Activated CD4-positive, alpha-beta memory T cell treated with anti-CD3 and anti-CD28 coated beads, Interleukin-2, amount 10 ng/mL, durations not matched to agents 7 days and 5 days (primary cell): ENCODE data around the gene COX6A1. TPM values are rescaled to one million over a fixed set of nuclear protein-coding genes. Genes with fewer than 3 reads are reported as not detected.
A peak's percentile ranks its signal among the peaks of the same experiment; 100 is the strongest.
"Not testable (repeated sequence)": the region's sequence is repeated elsewhere in the genome, so short reads cannot be mapped to it uniquely, and the experiment has no call there.

Source experiments
- CTCF ChIA-PET: fragments of 350-600 bp; sonication (Branson Sonifier 250); formaldehyde crosslinking; loops from one replicate; lab custom pipeline; 2021; ENCODE audit warnings: antibody characterized with exemption, inconsistent platforms; lab: Charles Lee
- POLR2A ChIA-PET: fragments of 350-600 bp; sonication (Branson Sonifier 250); formaldehyde crosslinking; loops from one replicate; lab custom pipeline; 2021; ENCODE audit warnings: antibody characterized with exemption; lab: Charles Lee
- DNase-seq: peaks from one replicate; pipeline ENCODE4 v3.0.0-alpha.2; 2020
- H3K27ac Mint-ChIP-seq: one replicate; pipeline ENCODE4 v1.8.0; 2021; ENCODE audit warnings: mild to moderate bottlenecking, mixed read lengths
- H3K27me3 Mint-ChIP-seq: one replicate; pipeline ENCODE4 v1.8.0; 2021; ENCODE audit warnings: mixed read lengths
- H3K36me3 Mint-ChIP-seq: one replicate; pipeline ENCODE4 v1.8.0; 2021; ENCODE audit warnings: low read depth, mixed read lengths
- H3K4me1 Mint-ChIP-seq: one replicate; pipeline ENCODE4 v1.8.0; 2021; ENCODE audit warnings: mixed read lengths
- H3K4me3 Mint-ChIP-seq: one replicate; pipeline ENCODE4 v1.8.0; 2021; ENCODE audit warnings: mild to moderate bottlenecking, mixed read lengths
- H3K9me3 Mint-ChIP-seq: one replicate; pipeline ENCODE4 v1.8.0; 2021; ENCODE audit warnings: mixed read lengths
- total RNA-seq, 2 experiments: library from RNA; stranded (reverse); gene quantifications; one replicate each; pipeline ENCODE4 v1.2.3, GENCODE V29; 2021

The COX6A1 gene
- total RNA-seq, 2 experiments from 2014 or later, result 318 to 323 TPM

DNA sequence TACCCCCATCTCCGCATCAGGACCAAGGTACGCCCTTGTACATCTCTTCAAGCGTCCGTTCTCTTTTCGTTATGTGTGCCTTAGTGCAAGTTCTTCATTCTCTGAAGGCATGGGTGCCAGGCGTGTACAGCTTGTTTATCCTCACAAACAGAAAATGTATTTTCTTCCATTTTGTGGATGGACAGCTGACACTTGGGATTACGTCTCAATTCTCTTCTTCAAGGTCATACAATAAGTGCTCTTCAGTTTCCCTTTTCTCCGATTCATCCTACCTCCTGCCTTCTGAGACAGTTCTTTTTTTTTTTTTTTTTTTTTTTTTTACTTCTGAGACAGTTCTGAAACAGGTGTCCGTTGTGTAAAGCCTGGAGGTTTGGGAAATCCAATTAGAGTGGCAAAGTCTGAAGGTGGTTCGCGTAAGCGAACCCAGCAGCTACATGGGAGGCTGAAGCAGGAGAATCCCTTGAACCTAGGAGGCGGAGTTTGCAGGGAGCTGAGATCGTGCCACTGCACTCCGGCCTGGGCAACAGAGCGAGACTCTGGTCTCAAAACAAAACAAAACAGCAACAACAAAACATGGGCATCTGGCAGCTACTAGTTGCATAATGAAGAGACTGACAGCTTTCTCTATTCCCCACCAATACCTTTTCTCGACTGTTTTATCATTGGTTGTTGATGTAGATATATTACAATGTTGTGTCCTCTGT is 734 bp downstream of the COX6A1 start:
- ChIA-PET POLR2A (interaction anchor here (0.8 to 2.3 kb wide), 7 partner anchors 8 to 147 kb away, joined by 3 to 17 read pairs (median 8); partner anchors contain the start of genes COQ5, DYNLL1, GATC and RNU4-1), CTCF (interaction anchor here (0.6 to 3.3 kb wide), 20 partner anchors 9 to 360 kb away, joined by 3 to 21 read pairs (median 4); partner anchors contain the start of genes PLA2G1B, RNU4-1, SIRT4 and SRSF9)

DNA sequence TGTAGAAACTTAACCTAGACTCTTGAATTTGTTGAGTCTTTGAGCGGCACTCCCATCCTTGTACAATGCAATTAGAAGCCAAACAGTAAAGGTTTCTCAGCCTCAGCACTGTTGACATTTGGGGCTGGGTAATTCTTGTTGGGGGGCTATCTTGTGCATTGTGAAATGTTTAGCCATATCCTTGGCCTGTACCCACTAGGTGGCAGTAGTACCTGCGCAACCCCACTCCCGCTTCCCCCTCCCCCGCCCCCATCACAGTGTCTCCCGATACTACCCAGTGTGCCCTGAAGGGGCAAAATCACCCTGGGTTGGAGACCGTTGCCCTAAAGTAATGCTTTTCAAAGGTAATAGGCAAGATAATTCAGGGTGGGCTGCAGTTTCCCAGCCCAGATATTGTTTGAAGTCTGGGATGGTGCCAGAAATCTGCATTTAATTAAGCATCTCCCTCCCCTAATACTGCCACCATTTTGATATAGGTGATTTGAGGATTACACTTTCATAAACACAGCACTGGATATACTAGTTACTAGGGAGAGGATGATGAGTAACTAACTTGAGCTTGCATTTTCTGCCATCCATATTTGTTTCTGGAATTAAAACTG is 1.8 kb downstream of the COX6A1 start:
- H3K9me3 Mint-ChIP-seq, result no peaks in the 10 kb centered on the region
- ChIA-PET CTCF (interaction anchor here (0.6 to 1.5 kb wide), 9 partner anchors 10 to 236 kb away, joined by 3 to 9 read pairs (median 6); partner anchors contain the start of genes DYNLL1, POP5 and SRSF9), POLR2A (interaction anchor here (1.2 to 2.3 kb wide), 3 partner anchors 29 to 30 kb away, joined by 4 to 17 read pairs (median 5); partner anchors contain the start of gene SRSF9)
- H3K27me3 Mint-ChIP-seq, result no peaks in the 10 kb centered on the region
- peak overlapping the region; percentile 35 for H3K27ac Mint-ChIP-seq
- peaks cover 30% of the 10 kb centered on the region for H3K36me3 Mint-ChIP-seq
- H3K4me1 Mint-ChIP-seq, result peaks cover 41% of the 10 kb centered on the region
- H3K4me3 Mint-ChIP-seq, result peak overlapping the region; percentile 8
- DNase-seq, result peak; percentile 79

More for the DNA sequence above, 734 bp downstream of the COX6A1 start:
- H3K27ac Mint-ChIP-seq, result peak overlapping the region; percentile 95
- peaks cover 30% of the 10 kb centered on the region for H3K4me1 Mint-ChIP-seq
- H3K36me3 Mint-ChIP-seq, result peaks cover 21% of the 10 kb centered on the region
- H3K27me3 Mint-ChIP-seq, result peaks cover 2% of the 10 kb centered on the region
- peak overlapping the region; percentile 91 for H3K4me3 Mint-ChIP-seq
- DNase-seq, result no peak
- no peaks in the 10 kb centered on the region for H3K9me3 Mint-ChIP-seq

DNA sequence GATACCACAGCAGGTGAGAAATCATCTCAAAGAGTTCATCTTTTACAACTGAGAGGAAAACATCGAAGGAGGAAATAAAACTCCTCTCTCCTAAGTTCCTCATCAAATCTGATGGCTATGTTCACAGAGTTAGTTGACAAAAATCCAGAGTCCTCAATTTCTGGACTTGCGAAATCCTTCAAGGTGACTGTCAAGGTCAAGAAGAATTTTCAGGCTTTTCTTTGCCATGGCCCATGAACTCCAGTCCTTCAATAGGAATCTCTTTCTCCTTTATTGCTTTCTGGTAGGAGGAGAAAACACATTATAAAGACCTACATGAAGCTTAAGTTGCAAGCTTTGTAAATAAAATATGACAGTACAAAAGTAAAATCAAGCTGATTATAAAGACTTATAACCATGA is 6.8 kb downstream of the COX6A1 start:
- DNase-seq, result no peak
- ChIA-PET POLR2A (interaction anchor here (0.7 to 1.3 kb wide), 2 partner anchors 51 to 136 kb away, joined by 3 to 4 read pairs; partner anchors contain the start of gene DYNLL1), CTCF (interaction anchor here (1.7 kb wide), 1 partner anchor 15 kb away, joined by 4 read pairs; no protein-coding TSS in a partner anchor)
- peak overlapping the region; percentile 87 for H3K4me3 Mint-ChIP-seq
- peak overlapping the region; percentile 85 for H3K27ac Mint-ChIP-seq
- peaks cover 51% of the 10 kb centered on the region for H3K36me3 Mint-ChIP-seq
- H3K9me3 Mint-ChIP-seq, result no peaks in the 10 kb centered on the region
- no peaks in the 10 kb centered on the region for H3K27me3 Mint-ChIP-seq
- peaks cover 52% of the 10 kb centered on the region for H3K4me1 Mint-ChIP-seq

DNA sequence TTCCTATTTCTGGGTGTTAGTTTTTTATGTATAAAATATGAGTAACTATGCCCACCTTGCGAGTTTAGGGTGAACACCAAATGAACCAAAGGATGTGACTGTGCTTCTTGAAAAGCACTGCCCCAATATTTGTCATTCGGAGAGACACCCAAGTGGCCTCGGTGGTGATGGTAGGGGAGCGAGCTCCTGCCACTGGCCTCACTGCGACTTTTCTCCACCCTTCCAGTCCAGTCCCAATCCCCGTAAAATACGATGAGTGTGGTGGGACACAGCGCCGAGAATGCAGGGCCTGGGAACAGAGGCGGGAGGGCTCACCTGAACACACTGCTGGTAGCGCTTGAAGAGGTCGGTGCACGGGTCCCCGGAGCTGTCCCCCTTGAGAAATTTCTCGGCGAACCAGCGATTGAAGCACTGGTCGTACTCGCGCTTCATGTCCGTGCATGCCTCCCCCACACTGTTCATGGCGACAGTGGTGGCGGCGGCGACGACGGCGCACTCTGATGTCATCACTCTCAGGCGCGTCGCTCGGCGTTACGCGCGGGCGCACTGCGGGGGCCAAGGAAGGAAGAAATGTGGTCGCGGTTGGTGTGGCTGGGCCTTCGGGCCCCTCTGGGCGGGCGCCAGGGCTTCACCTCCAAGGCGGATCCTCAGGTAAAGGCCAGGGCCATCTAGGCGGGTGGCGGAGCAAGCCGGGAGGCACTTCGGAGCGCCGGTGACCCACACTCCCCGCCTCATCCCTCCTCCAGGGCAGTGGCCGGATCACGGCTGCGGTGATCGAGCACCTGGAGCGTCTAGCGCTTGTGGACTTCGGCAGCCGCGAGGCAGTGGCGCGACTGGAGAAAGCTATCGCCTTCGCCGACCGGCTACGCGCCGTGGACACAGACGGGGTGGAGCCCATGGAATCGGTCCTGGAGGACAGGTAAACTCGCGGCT is 8.3 kb downstream of the COX6A1 start, which contains the start of the genes GATC and TRIAP1:
TSS of gene GATC (plus strand) at position 534 of the 933 bp plus-strand sequence. CDS start at position 571, 37 bp downstream.
TSS of gene TRIAP1 (minus strand) at position 474 of the 933 bp plus-strand sequence. CDS start at position 462, 12 bp downstream.
- Mint-ChIP-seq H3K4me3 (peak within 1 kb of the TSS; percentile 87), H3K27me3 (no peaks in the 10 kb centered on the region), H3K9me3 (no peaks in the 10 kb centered on the region), H3K36me3 (peaks cover 43% of the 10 kb centered on the region), H3K27ac (peak within 1 kb of the TSS; percentile 85), H3K4me1 (peaks cover 44% of the 10 kb centered on the region)
- ChIA-PET POLR2A (interaction anchor here (1.2 to 3.4 kb wide), 6 partner anchors 8 to 155 kb away, joined by 3 to 19 read pairs (median 6); partner anchors contain the start of genes COX6A1, RNU4-2 and SRSF9), CTCF (interaction anchor here (1.1 kb wide), 1 partner anchor 91 kb away, joined by 3 read pairs; no protein-coding TSS in a partner anchor)
- DNase-seq, result peak; percentile 90

DNA sequence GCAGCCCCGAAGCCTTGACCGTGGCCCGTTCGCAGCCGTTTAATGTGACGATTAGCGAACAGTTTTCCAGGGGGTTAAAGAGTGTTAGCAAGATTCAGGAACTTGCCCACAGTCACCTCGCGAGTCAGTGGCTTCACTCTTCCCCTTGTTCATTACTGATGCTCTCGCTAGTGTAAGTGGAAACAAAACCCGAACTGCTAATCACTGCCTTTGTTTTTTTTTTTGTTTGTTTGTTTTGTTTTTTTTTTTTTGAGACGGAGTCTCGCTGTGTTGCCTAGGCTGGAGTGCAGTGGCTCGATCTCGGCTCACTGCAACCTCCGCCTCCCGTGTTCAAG is 8.9 kb downstream of the COX6A1 start:
- Mint-ChIP-seq H3K4me3 (peak overlapping the region; percentile 87), H3K36me3 (peaks cover 38% of the 10 kb centered on the region), H3K27ac (peak overlapping the region; percentile 85), H3K4me1 (peaks cover 42% of the 10 kb centered on the region)
- not testable (repeated sequence) for H3K9me3 Mint-ChIP-seq, H3K27me3 Mint-ChIP-seq, DNase-seq
- POLR2A ChIA-PET, result interaction anchor here (1.9 to 3.4 kb wide), 3 partner anchors 9 to 156 kb away, joined by 5 to 19 read pairs (median 12); partner anchors contain the start of genes COX6A1, RNU4-2 and SRSF9
- CTCF ChIA-PET, result interaction anchor here (0.7 to 1.6 kb wide), 4 partner anchors 20 to 132 kb away, joined by 3 to 7 read pairs (median 4); partner anchors contain the start of gene SRSF9

DNA sequence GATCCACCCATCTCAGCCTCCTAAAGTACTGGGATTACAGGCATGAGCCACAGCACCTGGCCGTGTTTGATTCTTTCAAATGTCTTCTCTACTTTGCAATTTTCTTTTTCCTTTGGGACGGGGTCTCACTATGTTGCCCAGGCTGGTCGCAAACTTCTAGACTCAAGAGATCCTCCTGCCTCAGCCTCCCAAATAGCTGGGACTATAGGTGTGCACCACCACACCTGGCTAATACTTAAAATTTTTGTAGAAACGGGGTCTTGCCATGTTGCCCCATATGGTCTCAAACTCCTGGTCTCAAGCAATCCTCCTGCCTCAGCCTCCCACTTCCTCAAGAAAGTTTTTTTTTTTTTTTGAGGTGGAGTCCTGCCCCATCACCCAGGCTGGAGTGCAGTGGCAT is 10.1 kb downstream of the COX6A1 start:
- H3K4me1 Mint-ChIP-seq, result peaks cover 42% of the 10 kb centered on the region
- peak overlapping the region; percentile 85 for H3K27ac Mint-ChIP-seq
- no peaks in the 10 kb centered on the region for H3K27me3 Mint-ChIP-seq
- H3K9me3 Mint-ChIP-seq, result no peaks in the 10 kb centered on the region
- no peak for DNase-seq
- ChIA-PET CTCF (interaction anchor here (0.6 to 3.4 kb wide), 6 partner anchors 10 to 80 kb away, joined by 4 to 9 read pairs (median 6); partner anchors contain the start of genes COX6A1 and SRSF9), POLR2A (interaction anchor here (0.6 to 3.4 kb wide), 5 partner anchors 8 to 157 kb away, joined by 3 to 19 read pairs (median 5); partner anchors contain the start of genes COX6A1, RNU4-2 and SRSF9)
- H3K4me3 Mint-ChIP-seq, result peak overlapping the region; percentile 87
- peaks cover 37% of the 10 kb centered on the region for H3K36me3 Mint-ChIP-seq

DNA sequence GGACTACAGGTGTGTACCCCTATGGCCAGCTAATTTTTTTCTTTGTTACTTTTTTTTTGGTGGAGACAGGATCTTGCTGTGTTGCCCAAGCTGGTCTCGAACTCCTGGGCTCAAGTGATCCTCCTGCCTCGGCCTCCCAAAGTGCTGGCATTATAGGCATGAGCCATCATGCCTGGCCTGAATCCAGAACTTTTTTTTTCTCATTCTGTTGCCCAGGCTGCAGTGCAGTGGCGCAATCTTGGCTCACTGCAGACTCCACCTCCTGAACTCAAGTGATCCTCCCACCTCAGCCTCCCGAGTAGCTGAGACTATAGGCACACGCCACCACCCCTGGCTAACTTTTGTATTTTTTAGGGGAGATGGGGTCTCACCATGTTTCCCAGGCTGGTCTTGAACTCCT is 14.6 kb downstream of the COX6A1 start:
- H3K9me3 Mint-ChIP-seq, H3K27ac Mint-ChIP-seq, H3K4me3 Mint-ChIP-seq, DNase-seq, H3K27me3 Mint-ChIP-seq: not testable (repeated sequence)
- ChIA-PET POLR2A (interaction anchor here (0.9 to 3.3 kb wide), 2 partner anchors 15 to 77 kb away, joined by 3 to 8 read pairs; partner anchors contain the start of genes COQ5 and COX6A1), CTCF (interaction anchor here (0.9 to 4.1 kb wide), 7 partner anchors 12 to 129 kb away, joined by 3 to 21 read pairs (median 6); partner anchors contain the start of genes POP5 and SRSF9)
- H3K4me1 Mint-ChIP-seq, result peaks cover 18% of the 10 kb centered on the region
- peaks cover 41% of the 10 kb centered on the region for H3K36me3 Mint-ChIP-seq

DNA sequence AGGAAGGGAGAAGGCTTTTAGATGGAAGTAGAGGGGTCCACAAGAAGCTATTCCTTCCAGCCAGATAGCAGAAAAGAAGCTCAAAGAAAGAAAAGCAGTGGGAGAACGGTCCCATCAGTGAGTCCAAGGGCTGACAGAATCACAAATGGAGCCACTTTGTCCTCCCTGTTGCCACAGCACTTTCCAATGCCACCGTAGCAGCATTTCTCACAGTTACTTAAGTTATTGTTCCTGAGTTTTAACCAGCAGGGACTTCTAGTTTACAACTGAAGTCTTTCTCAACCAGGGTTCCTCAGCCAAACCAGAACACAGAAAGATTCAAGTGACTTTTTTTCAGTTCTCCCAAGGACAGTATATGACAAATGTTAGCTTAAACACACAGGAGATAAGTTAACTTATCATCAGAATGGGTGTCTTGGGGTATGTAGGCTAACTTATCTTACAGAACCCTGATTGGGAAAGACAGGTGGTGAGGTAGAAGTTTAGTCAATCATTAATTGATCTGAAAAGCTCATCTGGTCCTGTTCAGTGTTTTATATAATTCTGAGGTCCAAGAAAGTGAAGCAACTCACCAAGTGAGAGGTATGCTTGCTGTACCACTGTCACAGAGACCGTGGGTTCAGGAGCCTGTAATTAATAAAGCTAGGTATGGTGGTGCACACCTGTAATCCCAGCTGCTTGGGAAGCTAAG is 15.3 kb downstream of the COX6A1 start:
- peaks cover 34% of the 10 kb centered on the region for H3K36me3 Mint-ChIP-seq
- H3K27me3 Mint-ChIP-seq, result no peaks in the 10 kb centered on the region
- H3K27ac Mint-ChIP-seq, result no peak overlapping the region
- H3K4me1 Mint-ChIP-seq, result peaks cover 11% of the 10 kb centered on the region
- H3K4me3 Mint-ChIP-seq, result no peak overlapping the region
- no peaks in the 10 kb centered on the region for H3K9me3 Mint-ChIP-seq
- no peak for DNase-seq
- POLR2A ChIA-PET, result interaction anchor here (1.0 to 3.3 kb wide), 3 partner anchors 15 to 160 kb away, joined by 3 to 8 read pairs (median 4); partner anchors contain the start of genes COX6A1 and RNU4-1
- CTCF ChIA-PET, result interaction anchor here (0.7 to 4.1 kb wide), 11 partner anchors 10 to 129 kb away, joined by 3 to 21 read pairs (median 3); partner anchors contain the start of genes POP5 and SRSF9

DNA sequence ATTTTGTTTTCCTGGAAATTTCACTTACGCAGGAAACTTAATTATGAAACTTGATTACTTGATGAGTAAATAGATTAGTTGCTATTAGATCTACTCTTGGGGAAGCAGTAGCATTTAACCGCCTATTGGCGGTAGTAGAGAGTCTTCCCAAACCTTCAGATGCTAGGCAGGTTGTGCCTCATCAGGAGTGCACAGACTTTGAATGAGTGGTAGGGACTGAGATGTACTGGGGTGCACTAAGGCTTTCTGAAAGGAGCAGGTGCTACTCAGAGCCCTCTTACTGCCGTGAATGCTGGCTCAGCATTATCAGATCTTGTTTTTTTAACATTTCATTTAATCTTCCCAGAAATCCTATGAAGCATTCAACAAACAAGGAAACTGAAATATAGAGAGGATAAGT is 16.1 kb downstream of the COX6A1 start:
- CTCF ChIA-PET, result interaction anchor here (0.7 to 4.1 kb wide), 8 partner anchors 10 to 128 kb away, joined by 3 to 21 read pairs (median 4); partner anchors contain the start of genes POP5 and SRSF9
- no peaks in the 10 kb centered on the region for H3K9me3 Mint-ChIP-seq
- no peak overlapping the region for H3K4me3 Mint-ChIP-seq
- no peak for DNase-seq
- POLR2A ChIA-PET, result interaction anchor here (1.0 to 1.1 kb wide), 2 partner anchors 15 to 161 kb away, joined by 3 to 4 read pairs; partner anchors contain the start of gene RNU4-1
- H3K4me1 Mint-ChIP-seq, result peaks cover 10% of the 10 kb centered on the region
- no peaks in the 10 kb centered on the region for H3K27me3 Mint-ChIP-seq
- H3K27ac Mint-ChIP-seq, result no peak overlapping the region
- peaks cover 38% of the 10 kb centered on the region for H3K36me3 Mint-ChIP-seq

DNA sequence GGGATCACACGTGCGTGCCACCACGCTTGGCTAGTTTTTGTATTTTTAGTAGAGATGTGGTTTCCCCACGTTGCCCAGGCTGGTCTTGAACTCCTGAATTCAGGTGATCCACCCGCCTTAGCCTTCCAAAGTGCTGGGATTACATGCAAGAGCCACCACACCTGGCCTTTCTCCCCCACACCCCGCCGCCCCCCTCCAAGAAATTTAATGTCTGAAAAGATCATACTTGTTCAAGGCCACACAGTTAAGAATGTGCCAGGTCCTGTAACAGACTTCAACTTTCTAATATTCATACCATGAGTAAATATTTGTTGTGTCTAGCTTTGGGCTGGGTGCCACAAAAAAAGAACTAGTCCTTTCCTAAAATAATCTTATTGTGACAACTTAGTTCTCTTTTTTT is 17.4 kb downstream of the COX6A1 start:
- H3K27ac Mint-ChIP-seq, result peak overlapping the region; percentile 10
- peaks cover 6% of the 10 kb centered on the region for H3K4me1 Mint-ChIP-seq
- no peak for DNase-seq
- ChIA-PET POLR2A (interaction anchor here (1.6 to 2.1 kb wide), 2 partner anchors 37 to 41 kb away, joined by 3 to 6 read pairs; partner anchors contain the start of gene DYNLL1), CTCF (interaction anchor here (0.7 to 4.4 kb wide), 4 partner anchors 9 to 107 kb away, joined by 4 to 33 read pairs (median 12); partner anchors contain the start of gene SRSF9)
- peaks cover 45% of the 10 kb centered on the region for H3K36me3 Mint-ChIP-seq
- no peaks in the 10 kb centered on the region for H3K27me3 Mint-ChIP-seq
- no peak overlapping the region for H3K4me3 Mint-ChIP-seq
- no peaks in the 10 kb centered on the region for H3K9me3 Mint-ChIP-seq
